Thyroid gland (tissue), 4 donors: Measurements from ENCODE around the gene TTC6.

ENCODE experiments used
- POLR2A ChIP-seq, 2 donors: fragments of 450-650 bp; IDR thresholded peaks; one replicate each; pipeline ENCODE4 v1.6.1; 2017; ENCODE audit warnings: antibody characterized with exemption in 2 of 2, mild to moderate bottlenecking in 2 of 2, moderate library complexity in 1 of 2
- TF ChIP-seq, protein P1 (sequence below), 6 experiments: fragments of 200-600 bp in 3 of 6; fragments of 450-650 bp in 3 of 6; sonication (generic) in 3 of 6; IDR thresholded peaks; one replicate each; pipeline ENCODE4 v1.5.1; 2016 to 2019; ENCODE audit warnings: antibody characterized with exemption in 6 of 6, mild to moderate bottlenecking in 2 of 6, inconsistent platforms in 1 of 6, moderate library complexity in 1 of 6

DNA sequence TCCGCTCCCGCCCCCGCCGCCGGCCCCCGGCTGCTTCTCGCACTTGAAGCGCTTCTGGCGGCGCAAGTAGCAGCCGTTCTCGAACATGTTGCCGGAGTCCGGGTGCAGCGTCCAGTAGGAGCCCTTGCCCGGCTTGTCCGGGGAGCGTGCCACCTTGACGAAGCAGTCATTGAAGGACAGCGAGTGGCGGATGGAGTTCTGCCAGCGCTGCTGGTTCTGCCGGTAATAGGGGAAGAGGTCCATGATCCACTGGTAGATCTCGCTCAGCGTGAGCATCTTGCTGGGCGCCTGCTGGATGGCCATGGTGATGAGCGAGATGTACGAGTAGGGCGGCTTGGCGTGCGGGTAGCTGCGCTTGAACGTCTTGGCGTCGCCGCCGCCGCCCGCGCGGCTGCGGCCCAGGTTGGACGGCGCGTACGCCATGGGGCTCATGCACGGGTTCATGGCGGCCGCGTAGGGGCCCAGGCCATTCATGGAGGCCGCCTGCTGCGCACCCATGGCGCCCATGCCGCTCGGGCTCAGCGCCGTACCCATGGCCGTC is 3.4 kb upstream of the TTC6 start:
- TF ChIP-seq, protein P1, sequence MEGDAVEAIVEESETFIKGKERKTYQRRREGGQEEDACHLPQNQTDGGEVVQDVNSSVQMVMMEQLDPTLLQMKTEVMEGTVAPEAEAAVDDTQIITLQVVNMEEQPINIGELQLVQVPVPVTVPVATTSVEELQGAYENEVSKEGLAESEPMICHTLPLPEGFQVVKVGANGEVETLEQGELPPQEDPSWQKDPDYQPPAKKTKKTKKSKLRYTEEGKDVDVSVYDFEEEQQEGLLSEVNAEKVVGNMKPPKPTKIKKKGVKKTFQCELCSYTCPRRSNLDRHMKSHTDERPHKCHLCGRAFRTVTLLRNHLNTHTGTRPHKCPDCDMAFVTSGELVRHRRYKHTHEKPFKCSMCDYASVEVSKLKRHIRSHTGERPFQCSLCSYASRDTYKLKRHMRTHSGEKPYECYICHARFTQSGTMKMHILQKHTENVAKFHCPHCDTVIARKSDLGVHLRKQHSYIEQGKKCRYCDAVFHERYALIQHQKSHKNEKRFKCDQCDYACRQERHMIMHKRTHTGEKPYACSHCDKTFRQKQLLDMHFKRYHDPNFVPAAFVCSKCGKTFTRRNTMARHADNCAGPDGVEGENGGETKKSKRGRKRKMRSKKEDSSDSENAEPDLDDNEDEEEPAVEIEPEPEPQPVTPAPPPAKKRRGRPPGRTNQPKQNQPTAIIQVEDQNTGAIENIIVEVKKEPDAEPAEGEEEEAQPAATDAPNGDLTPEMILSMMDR (IDR thresholded peaks at IDR 0.05), result no peak
- no peak for TF ChIP-seq POLR2A (IDR thresholded peaks at IDR 0.05)
